ENCODE results near the gene RAB11FIP4.

- TF ChIP-seq CTCF (IDR thresholded peaks at IDR 0.05; ENCODE audit: low read depth, low read length, poor library complexity, severe bottlenecking) (no peak), EZH2phosphoT487 (IDR thresholded peaks at IDR 0.05; ENCODE audit: borderline replicate concordance, low read length) (no peak)
These were observed 42.0 kb upstream of the RAB11FIP4 start for GRCh38 chr17:31349454-31349853.
